Stimulated activated CD4-positive, alpha-beta T cell treated with anti-CD3 and anti-CD28 coated beads, Interleukin-1b, Interleukin-23, amount 100 ng/mL, for 48 hours (primary cell): ENCODE measurements around the gene CCDC51.

Experiments used
- DNase-seq: peaks from one replicate; pipeline ENCODE4 v3.0.0-alpha.2; 2020

CCDC51 gene

DNA sequence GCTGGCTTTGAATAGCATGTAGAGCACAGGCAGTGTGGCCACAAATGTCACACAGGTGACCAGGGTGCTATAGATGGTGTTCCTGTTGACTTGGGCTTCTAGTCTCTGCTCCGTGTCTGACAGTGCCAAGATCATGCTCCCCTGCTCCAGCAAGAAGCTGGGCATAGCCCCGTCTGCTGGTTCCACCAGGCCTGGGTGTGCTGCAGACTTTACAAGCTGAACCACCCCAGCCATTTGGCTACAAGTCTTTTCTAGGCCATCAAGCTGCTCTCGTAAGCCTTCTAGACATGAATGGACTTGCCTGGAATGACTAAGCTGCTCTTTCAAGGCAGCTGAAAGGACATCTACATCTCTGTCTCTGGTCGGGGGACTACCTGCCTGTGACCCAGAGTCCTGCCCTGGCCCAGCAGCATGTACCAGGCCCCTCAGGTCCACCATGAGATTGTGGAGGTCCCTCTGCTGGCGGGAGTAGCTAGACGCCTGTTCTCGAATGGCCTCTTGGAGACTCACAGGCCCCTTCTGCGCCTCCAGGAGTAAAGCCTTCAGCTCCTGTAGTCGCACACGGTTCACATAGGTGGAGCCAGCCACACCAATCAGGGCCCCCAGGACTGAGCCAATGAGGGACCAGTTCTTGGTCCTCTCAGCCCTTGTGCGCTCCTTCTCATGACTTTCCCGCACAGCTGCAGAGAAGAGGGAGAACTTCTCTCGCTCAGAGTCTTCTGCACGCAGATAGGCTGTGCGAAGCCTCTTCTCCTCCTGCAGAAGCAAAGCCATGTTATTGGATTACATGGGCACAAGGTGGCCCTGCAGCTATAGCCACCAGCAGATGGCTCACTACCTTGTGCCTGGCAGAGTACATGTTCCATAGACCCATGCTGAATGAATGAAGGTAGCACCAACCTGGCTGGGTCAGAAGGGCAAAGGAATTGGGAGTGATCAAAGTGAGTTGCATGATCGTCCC lies 7.2 kb downstream of the CCDC51 start:
- DNase-seq, result no peak

DNA sequence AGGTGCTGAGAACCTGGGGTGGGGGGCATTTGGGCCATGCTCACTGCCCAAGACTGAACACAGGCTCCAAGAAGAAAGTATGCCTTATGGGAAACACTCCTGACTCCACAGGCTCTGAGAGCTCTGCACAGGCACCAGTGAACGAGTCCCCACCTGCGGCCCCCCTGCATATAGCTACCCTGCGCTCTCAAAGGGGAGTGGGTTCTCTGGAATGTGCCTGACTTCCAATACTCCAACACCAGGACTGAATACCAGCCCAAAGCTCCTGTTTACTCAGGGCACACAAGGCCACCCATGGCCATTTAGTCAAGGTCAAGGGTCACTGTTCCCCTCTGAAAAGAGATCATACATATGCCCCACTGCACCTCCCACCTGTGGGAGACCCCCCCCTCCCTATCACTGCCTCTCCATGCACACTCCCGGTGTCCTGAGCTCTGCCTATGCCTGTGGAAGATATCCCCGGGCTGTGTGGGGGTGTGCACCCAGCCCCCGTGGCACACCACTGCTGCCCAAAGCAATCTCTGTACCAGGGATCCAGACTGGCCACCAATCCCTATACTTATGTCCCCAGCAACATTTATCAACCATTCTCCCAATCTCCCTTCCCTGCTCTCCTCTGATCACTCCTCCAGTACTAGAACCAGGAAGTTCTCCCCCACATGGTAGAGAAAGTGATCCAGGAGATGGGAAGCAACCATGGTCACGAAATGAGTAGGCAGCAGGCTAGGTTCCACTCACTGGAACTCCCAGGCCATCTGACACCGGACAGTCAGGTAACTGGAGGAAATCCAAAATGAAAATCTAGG lies 8.5 kb downstream of the CCDC51 start:
- no peak for DNase-seq

DNA sequence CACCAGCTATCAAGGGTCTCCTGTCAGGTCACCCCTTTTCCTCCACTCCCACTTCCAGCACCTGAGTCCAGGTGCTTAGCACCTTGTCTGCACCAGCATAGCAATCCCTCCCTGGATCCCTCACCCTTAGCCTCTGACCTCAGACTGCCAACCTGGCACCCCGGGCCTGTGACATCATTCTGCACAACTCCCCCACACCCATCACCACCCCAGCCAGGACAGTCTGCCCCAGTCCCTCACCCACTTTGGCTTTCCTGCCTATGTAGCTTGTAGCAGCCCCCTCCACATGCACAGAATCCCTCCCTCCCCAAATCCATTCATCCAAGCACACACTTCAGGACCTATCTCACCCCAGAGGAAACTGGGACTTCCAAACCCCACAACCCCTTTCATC lies 9.2 kb downstream of the CCDC51 start:
- no peak for DNase-seq

DNA sequence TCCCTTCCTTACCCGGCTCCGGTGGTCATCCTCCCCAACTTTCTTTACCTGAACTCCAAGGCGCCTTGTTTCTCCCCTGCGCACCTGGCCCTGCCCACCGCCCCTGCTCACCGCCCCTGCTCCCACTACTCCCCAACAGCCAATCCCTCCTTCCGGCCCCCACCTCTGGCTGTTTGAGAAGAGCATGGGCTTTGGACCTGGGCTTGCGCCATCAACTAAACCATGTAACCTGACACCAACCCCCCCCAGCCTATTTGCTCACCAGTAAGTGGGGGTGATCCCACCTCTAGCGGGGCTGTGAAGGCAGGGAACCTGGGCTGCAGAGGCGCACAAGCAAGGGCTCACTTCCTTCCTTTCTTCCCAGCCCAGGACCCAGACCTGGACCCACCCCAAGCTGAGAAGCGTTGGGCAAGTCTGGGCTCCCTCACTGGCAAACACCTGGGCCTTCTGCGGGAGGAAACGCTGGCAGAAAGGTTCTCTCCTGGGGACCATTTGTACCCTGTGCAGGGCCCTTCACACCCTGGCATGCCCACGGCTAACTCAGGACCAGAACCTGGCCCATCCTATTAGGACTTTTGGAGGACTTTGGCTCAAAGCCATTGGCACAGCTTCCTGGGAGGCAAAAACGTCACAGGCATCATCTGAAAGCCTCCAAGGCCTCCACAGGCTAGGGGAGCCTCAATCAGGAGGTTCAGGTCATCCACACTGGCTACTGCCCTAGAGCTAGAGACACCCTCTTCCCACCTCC lies 9.8 kb downstream of the CCDC51 start, which contains the start of gene PLXNB1:
TSS of gene PLXNB1 (minus strand) at position 127 of the 748 bp plus-strand sequence. CDS start 5,475 bp downstream, outside the sequence.
- DNase-seq, result no peak

DNA sequence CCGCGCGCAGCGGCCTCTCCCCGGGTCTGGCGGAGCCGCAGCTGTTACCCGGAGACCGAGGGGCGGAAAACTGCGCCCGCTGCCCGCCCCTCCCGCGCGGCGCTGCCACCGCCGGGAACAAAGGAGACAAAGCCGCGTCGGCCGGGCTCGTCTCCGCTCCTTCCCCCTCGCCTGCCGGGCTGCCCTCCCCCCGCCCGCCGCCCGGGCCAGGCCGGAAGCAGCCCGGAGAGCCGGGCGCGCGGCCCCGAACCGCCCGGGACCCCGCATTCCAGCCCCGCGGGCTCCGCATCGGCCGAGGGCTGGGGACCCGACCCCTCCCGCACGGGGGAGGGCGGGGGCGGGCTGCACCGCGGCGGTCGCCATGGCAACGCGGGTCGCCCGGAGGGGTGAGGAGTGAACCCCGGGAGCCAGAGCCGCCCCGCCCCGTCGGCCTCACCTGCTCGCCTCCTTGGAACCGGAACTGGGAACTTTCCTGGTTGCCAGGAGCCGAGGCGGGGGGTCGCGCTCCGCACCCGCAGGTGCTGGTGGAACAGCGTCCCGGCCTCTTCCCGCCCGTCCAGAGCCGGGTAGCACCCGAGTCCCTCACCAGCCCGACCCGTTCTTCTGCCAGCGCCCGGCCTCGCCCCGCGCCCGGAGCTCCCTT lies 10.5 kb downstream of the CCDC51 start:
- DNase-seq, result peak; percentile 43

DNA sequence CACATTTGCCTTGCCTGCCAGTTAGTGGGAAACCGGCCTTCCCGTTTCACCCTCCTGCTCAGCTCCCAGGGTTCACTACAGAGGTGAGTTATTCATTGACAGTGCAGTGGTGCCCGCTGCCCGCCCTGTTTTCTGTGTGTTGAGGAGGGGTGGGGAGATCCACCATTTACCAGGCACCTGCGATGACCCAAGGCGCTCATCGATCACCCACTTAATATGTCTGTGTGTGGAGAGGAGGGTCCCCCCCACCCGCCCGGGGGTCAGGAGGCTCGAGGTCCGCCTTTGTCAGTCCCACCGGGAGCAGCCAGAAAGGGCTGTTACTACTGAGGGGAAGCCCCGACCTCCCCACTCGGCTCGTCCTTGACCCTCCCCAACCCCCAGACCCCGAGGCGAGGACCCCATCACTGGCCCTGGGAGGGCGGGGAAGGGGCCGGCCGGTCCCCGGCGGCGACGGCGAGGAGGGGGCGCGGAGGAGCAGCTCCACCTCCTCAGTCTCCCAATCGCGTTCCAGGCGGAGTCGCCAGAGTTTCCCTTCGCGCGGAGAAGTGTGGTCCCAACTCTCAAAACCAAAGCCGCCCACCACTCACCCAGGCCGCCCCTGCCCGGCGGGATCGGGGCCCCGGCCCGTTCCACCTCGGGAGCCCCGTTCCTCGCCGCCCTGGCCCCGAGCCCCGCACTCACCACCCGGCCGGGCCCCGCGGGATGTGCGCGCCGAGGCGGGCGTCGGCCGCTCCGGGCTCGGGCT lies 11.2 kb downstream of the CCDC51 start:
- no peak for DNase-seq

DNA sequence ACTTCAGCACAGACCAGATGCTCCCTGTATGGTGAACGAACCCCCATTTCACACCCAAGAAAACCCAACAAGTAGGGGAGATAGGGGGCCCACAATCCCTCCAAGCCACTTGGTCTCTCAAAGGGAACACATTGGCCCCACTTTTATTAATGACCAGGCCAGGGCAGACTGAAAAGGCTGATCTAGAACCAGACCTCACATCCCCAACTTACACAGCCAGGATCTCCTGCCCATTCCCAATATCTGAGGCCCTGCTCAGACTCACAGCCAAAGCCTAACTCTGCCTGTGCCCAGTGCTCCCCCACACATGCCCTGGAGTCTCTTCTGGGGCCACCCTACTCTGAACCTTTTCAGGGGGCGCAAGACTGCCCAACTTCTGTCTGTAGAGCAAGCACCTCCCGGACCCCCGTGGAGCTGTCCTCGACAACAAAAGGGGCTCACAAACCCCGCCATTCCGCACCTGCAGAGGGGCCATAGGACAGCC lies 11.8 kb downstream of the CCDC51 start:
- DNase-seq, result no peak

DNA sequence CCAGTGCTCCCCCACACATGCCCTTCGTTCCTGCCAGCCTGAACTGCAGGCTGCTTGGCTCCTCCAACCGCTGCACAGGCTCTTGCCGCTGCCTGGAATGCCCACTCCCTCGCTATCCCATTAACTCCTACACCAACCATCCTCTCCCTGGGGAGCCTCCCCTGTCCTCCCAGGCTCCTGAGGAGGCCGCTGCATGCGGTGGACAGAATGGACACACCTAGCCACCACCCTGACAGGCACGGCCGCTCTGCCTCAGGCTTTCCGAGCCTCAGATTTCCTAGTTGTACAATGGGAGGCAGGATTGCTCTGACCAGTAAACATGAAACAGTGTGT lies 12.3 kb downstream of the CCDC51 start:
- DNase-seq, result no peak

DNA sequence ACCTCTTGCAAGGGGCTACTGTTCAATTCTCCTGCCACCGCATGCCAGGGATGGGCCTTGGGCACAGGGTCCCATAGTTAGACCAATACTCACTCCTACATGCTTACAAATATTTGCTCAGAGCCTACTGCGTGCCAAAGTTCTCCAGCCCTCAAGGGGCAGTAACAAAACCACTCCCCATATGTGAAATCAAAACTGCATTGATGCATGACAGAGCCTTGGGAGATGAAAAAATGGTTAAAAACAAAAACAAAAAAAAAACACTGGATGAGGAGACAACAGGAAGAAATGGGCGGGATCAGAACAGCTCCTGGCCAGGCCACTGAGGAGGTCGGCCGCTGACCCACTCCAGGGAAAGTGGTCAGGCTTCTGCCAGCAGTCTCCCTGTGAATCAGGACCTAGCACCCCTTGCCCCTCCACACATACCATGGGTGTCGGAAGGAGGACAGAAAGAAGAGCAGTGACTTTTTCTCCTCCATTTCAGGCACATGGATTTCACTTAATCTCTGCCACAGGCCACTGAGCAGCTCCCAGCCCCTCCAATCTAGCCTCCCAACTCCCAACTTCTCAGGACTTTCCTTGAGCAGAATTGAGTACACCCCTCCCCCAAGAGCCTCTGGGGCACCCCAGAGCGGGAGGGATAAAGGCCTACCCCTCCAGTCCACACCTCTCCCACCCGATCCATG lies 12.8 kb downstream of the CCDC51 start:
- DNase-seq, result no peak

DNA sequence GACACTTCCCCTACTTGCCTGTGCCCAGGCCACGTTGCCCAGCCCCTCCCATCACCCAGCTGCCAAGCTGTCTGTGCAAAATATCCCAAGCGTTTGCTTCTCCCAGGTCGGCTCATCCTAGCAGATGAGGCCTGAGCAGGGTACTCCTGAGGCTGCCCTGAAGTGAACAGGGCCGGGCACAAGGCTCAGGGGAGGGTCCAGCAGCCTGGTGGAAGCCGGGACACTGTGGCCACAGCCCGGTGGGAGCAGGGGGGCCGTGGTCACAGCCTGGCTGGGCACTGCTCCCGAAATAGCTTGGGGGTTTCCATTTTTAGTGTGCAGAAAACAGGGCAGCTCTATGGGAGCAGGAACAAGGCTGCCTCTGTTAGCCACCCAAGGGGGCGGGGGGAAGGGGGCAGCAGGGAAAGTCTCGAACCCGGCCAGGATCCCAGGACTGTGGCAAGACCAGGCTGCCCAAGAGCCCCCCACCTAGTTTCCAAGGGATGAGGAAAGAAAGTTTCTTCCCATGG lies 13.5 kb downstream of the CCDC51 start:
- DNase-seq, result no peak

DNA sequence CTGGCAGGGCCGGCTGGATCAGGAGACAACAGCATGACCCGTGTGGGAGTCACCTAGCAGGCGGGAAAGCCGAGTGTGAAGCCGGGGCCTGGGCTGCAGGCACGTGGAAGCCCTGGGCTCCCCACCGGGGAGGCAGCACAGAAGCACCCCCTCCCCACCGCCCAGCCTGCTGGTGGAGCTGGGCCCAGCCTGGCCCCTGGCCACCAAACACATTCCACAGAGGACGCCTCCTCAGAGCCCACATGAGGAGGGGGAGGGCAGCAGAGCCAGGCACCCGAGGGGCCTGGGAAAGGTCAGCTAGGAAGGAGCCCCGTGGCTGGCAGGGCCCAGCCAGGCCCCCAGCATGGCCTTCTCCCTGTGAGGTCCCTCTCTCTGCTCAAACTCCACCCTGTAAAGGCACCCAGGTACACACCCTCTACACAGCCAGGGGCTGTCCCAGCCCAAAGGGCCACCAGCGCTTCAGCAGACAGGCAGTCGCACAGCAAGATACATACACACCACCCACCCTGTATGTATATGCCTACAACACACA lies 14.6 kb downstream of the CCDC51 start:
- DNase-seq, result no peak

DNA sequence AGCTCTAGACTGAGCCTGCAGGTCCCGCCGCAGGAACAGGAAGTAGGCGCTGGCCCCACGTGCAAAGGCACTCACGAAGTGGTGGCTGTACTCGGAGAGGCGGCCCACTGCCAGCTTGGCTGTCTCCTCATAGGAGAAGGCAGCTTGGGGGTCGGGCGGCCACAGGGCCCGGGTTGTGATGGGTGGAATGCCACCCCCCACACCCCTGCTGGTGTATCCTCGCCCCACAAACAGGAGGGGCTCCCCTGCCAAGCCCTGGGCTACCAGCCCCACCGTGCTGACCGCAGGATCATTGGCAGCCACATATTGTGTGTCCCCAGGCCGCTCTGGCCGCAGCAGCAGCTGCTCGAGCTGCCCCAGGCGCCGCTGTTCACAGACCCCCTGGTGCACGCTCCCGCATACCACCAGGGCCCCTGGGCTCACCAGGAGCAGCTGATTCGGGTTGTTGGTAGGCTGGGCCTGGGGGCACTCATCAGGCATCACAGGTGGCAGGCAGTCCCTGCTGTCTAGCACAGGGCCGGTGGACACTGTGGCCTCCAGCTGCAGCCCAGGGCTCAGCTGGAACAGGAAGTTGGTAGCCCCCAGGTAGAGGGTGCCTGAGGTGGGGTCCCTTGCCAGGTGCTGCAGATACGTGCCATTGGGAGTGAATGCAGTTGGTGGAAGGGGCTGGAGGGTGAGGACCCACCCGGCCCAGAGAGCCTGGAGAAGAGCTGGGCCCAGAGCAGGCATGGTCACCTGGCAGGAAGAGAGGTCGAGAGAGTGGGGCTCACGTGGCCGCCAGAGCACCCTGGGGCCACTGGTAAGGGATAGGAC lies 15.8 kb downstream of the CCDC51 start:
- DNase-seq, result no peak

DNA sequence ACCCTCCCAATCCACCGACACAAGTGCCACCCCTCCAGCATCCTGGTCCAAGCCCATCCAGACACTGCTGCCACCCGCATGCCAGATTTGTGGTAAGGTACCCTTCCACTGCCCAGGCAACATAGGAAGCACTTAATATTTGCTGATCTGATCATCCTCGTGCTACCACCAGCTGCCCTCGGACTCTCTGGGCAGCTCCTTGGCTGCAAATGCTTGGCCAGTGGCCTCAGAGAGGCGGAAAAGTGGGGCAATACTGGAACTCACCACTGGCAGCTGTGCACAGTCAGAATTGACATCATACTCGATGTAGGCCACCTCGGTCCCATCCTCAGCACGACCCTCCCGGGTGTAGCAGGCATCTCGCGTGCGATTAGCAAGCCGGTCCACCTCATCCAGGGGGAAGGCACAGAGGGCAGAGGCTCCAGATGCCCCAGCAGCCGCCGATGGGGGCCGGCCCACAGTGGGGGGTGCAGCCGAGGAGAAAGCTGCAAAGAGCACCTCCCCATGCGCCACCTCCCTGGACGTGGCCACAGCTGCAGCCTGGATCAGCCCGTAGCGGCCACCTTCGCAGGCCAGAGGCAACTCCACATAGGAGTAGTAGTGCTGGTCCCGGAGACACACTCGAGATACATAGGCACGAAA lies 16.6 kb downstream of the CCDC51 start:
- no peak for DNase-seq

DNA sequence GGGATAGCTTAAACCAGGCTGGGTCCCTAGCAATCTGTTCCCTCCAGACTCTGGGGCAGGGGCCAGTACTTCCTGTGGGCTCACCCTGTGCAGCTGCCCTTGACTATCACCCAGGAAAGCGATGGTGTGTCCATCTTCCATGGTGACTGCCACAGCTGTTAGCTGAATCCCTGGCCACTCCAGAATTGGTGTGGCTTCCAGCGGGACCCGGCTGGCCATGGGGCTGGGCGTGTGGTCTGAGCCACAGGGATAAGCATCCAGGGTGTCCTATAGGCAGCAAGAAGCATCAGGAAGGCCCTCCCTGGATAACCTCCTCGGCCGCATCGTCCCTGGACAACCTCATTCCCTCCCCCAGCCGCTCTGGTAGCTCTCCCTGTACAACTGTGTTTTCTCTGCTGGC lies 17.2 kb downstream of the CCDC51 start:
- DNase-seq, result no peak

DNA sequence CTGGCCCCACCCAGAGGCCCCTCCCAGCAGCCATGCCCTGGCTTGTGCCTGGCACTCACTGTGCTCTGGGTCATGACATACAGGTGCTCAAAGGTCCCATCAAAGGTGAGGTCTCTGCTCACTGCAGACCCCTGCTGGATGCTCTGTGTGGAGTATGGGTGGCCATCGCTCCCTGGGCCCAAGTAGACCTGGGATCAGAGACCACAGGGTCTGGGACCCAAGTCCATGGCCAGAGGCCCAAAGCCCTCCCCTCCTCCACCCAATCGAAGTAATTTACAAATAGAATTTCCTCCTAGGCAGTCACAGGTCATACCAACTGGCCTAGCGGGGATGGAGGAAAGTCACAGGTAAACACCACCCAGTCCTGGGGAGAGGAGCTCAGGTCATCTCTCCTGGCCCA lies 17.6 kb downstream of the CCDC51 start:
- no peak for DNase-seq

DNA sequence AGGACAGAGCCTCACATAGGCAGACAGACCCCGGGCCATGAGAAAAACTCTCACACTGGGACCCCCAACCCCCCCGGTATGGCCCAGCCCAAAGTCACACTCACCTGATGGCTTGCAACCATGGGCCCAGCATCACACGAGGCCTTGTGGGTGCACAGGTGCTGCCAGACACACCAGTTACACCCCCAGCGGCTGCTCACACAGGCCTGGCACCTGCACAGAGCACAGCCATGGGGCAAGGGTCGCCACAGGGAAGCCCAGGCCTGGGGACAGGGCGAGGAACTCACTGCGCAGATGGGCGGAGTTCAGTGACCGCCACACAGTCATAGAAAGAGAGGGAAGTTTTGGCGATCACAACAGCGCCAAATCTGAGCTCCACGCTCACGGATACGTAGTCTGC lies 19.4 kb downstream of the CCDC51 start:
- no peak for DNase-seq

DNA sequence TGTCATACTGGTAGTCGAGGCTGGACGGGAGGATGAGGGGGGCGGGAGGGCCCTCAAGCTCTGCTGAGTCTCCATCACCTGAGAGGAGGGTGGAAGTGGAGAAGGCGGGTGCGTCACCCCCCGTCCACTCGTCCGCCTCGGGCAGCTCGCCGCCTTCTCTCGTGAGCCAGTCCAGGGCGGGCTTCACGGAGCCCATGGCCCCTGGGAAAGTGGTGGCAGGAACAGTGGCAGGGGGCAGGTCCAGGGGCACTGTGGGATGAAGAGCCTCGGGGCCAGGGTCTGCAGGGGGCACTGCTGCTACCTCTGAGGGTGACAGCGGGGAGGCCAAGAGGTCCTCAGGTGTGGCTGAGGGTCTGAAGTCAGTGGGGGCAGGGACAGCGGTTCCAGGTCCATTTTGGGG lies 20.3 kb downstream of the CCDC51 start:
- DNase-seq, result no peak

DNA sequence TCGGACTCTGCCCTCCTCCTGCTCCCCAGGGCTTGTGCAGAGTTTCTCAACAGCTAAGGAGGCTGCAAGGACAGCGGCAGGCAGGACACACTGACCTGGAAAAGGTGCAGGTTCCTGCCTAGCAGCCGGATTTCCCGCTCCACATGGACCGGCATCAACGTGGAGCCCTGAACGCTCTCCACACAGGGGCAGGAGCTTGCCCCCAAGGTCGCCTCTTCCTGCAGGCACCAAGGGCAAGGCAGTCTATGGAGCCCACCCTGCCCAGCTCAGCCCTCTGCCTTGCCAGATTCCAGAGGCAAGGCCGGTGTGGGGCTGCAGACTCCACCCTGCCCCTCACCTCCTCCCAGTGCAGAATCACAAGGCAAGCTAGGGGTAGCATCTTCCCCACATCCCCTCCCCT lies 20.8 kb downstream of the CCDC51 start:
- no peak for DNase-seq

DNA sequence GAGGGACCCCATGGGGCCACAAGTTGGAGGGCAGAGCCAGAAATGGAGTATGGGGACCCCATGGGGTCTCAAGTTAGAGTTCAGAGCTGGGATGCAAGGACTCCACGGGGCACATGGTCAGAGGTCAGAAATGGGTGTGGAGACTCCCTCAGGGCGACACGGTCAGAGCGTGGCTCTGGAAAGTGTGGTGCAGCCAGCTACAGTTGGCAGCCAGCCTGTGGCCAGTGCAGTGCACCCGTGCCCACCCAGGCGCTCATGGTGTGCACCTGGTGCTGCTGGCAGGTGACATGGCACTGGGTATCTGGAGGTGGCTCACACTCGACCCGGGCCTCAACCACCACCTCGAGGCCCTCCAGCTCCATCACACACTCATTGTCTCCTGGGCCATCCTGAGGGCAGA lies 21.3 kb downstream of the CCDC51 start:
- DNase-seq, result no peak
